IMR-90 (cell line): ENCODE data around the gene RBM42. TPM values are rescaled to one million over a fixed set of nuclear protein-coding genes. Genes with fewer than 3 reads are reported as not detected.

ENCODE experiments used
- ATAC-seq: fragments of 200-7000 bp; cut with Tn5 transposase; 2 replicates; pipeline ENCODE4 v1.9.1; 2020; ENCODE audit warnings: low read depth, mild to moderate bottlenecking, moderate library complexity
- BruUV-seq: library from RNA; stranded (reverse); fragments of 400-500 nt; replicated peaks from 2 replicates; lab custom pipeline; 2021; lab: Mats Ljungman, UMichigan
- CTCF ChIA-PET: fragments of 300-600 bp; formaldehyde crosslinking; extraction: SDS; loops from one replicate; lab custom pipeline; 2021; ENCODE audit warnings: antibody characterized with exemption; lab: Yijun Ruan, JAX
- POLR2A ChIA-PET: fragments of 300-600 bp; sonication (Branson Sonifier 250); formaldehyde crosslinking; loops from one replicate; lab custom pipeline; 2022; ENCODE audit warnings: antibody characterized with exemption; ENCODE audit not compliant: unreplicated experiment; lab: Charles Lee
- DNase-seq: peaks from one replicate; pipeline ENCODE4 v3.0.0; 2013
- H2AFZ ChIP-seq: replicated peaks from 2 replicates; pipeline ENCODE3; 2013; ENCODE audit warnings: low read length, mild to moderate bottlenecking; ENCODE audit not compliant: poor library complexity
- H2AK5ac ChIP-seq: 2 replicates; pipeline ENCODE4 v1.6.1; 2013; ENCODE audit warnings: low read depth, low read length, inconsistent platforms
- H2AK9ac ChIP-seq: replicated peaks from 2 replicates; pipeline ENCODE3; 2013; ENCODE audit warnings: mild to moderate bottlenecking, low read depth, low read length, moderate library complexity; ENCODE audit not compliant: poor library complexity
- H2BK120ac ChIP-seq: 2 replicates; pipeline ENCODE4 v1.6.1; 2013; ENCODE audit warnings: low read depth, low read length, inconsistent platforms
- H2BK15ac ChIP-seq: 3 replicates; pipeline ENCODE4 v1.6.1; 2013; ENCODE audit warnings: low read depth, low read length, inconsistent platforms
- H2BK20ac ChIP-seq: 2 replicates; pipeline ENCODE4 v1.6.1; 2013; ENCODE audit warnings: low read depth, mild to moderate bottlenecking, inconsistent platforms, low read length, moderate library complexity
- H2BK5ac ChIP-seq: 2 replicates; pipeline ENCODE4 v1.6.1; 2013; ENCODE audit warnings: mild to moderate bottlenecking, low read depth, low read length, inconsistent platforms; ENCODE audit not compliant: poor library complexity, severe bottlenecking
- H3K14ac ChIP-seq: replicated peaks from 2 replicates; pipeline ENCODE4 v1.6.1; 2013; ENCODE audit warnings: low read depth, low read length, inconsistent platforms
- H3K18ac ChIP-seq: 2 replicates; pipeline ENCODE4 v1.6.1; 2013; ENCODE audit warnings: low read depth, low read length, control low read depth
- H3K23ac ChIP-seq: 2 replicates; pipeline ENCODE4 v1.6.1; 2013; ENCODE audit warnings: low read depth, low read length, inconsistent platforms
- H3K27ac ChIP-seq: 2 replicates; pipeline ENCODE4 v1.5.1; 2013; ENCODE audit warnings: mild to moderate bottlenecking, control low read depth, low read length; ENCODE audit not compliant: insufficient read depth
- H3K27me3 ChIP-seq: 2 replicates; pipeline ENCODE4 v1.6.1; 2013; ENCODE audit warnings: low read length; ENCODE audit not compliant: control insufficient read depth, insufficient read depth
- H3K36me3 ChIP-seq: 2 replicates; pipeline ENCODE4 v1.6.1; 2013; ENCODE audit warnings: low read length, mixed read lengths; ENCODE audit not compliant: control insufficient read depth, insufficient read depth
- H3K4ac ChIP-seq: 2 replicates; pipeline ENCODE4 v1.6.1; 2013; ENCODE audit warnings: low read depth, low read length, inconsistent platforms
- H3K4me1 ChIP-seq: 2 replicates; pipeline ENCODE4 v1.6.1; 2013; ENCODE audit warnings: low read length, mixed read lengths; ENCODE audit not compliant: control insufficient read depth, insufficient read depth
- H3K4me2 ChIP-seq: 2 replicates; pipeline ENCODE4 v1.6.1; 2013; ENCODE audit warnings: low read depth, mild to moderate bottlenecking, control low read depth, low read length, moderate library complexity
- H3K4me3 ChIP-seq: 2 replicates; pipeline ENCODE4 v1.5.1; 2013; ENCODE audit warnings: low read depth, mild to moderate bottlenecking, control low read depth, low read length, moderate library complexity; ENCODE audit not compliant: insufficient read depth
- H3K56ac ChIP-seq: 2 replicates; pipeline ENCODE4 v1.6.1; 2013; ENCODE audit warnings: low read length, inconsistent platforms; ENCODE audit not compliant: insufficient read depth; ENCODE audit errors: extremely low read depth
- H3K79me1 ChIP-seq, 2 experiments: 2 replicates each; pipeline ENCODE4 v1.6.1; 2013; ENCODE audit warnings: low read length in 2 of 2, inconsistent platforms in 1 of 2, low read depth in 1 of 2
- H3K9ac ChIP-seq: 2 replicates; pipeline ENCODE4 v1.6.1; 2013; ENCODE audit warnings: low read depth, low read length, control low read depth
- H3K9me1 ChIP-seq: 2 replicates; pipeline ENCODE4 v1.6.1; 2013; ENCODE audit warnings: low read length, inconsistent platforms; ENCODE audit not compliant: insufficient read depth
- H3K9me3 ChIP-seq: 2 replicates; pipeline ENCODE4 v1.6.1; 2013; ENCODE audit warnings: low read length; ENCODE audit not compliant: control insufficient read depth, insufficient read depth
- H4K20me1 ChIP-seq: 2 replicates; pipeline ENCODE4 v1.6.1; 2013; ENCODE audit warnings: low read length, inconsistent platforms; ENCODE audit not compliant: insufficient read depth
- H4K5ac ChIP-seq: 2 replicates; pipeline ENCODE4 v1.6.1; 2013; ENCODE audit warnings: mild to moderate bottlenecking, low read depth, low read length, control low read depth
- H4K8ac ChIP-seq, 2 experiments: 2 replicates each; pipeline ENCODE4 v1.6.1; 2013; ENCODE audit warnings: low read depth in 2 of 2, low read length in 2 of 2, control low read depth in 1 of 2, inconsistent platforms in 1 of 2
- H4K91ac ChIP-seq: 2 replicates; pipeline ENCODE4 v1.6.1; 2013; ENCODE audit warnings: low read depth, low read length, inconsistent platforms; ENCODE audit not compliant: insufficient read depth
- BHLHE40 ChIP-seq: fragments of 150-350 bp; IDR thresholded peaks from 2 replicates; pipeline ENCODE4 v1.6.1; 2016; ENCODE audit warnings: mild to moderate bottlenecking, low read depth, low read length
- CHD1 ChIP-seq: IDR thresholded peaks from 2 replicates; pipeline ENCODE4 v1.6.1; 2012; ENCODE audit warnings: low read depth, low read length, improper control_type of control experiment
- MAZ ChIP-seq: IDR thresholded peaks from 2 replicates; pipeline ENCODE4 v1.6.1; 2012; ENCODE audit warnings: low read depth, mild to moderate bottlenecking, low read length, improper control_type of control experiment, moderate library complexity, borderline replicate concordance
- POLR2A ChIP-seq: IDR thresholded peaks from 2 replicates; pipeline ENCODE4 v1.6.1; 2012; ENCODE audit warnings: mild to moderate bottlenecking, low read depth, low read length
- RAD21 ChIP-seq: IDR thresholded peaks from 2 replicates; pipeline ENCODE4 v1.6.1; 2012; ENCODE audit warnings: low read length, improper control_type of control experiment
- WGBS, 2 experiments: methylation state at CpG; one replicate each; pipeline versions ENCODE4 v1.1.5 to v1.1.7; 2013; ENCODE audit warnings: missing lambda C conversion rate in 2 of 2; ENCODE audit not compliant: insufficient read length in 1 of 2; ENCODE audit errors: extremely low coverage in 2 of 2; 5-methylcytosine and 5-hydroxymethylcytosine counted together
- dilution Hi-C: fragments of 300-500 bp; cut with HindIII; formaldehyde crosslinking; loops from one replicate; pipeline ENCODE4 v1.14.3; 2018; ENCODE audit warnings: low sequenced_read_pairs; ENCODE audit not compliant: unreplicated experiment
- in situ Hi-C: fragments of 300-500 bp; cut with MboI; formaldehyde crosslinking; loops from 3 replicates; pipeline ENCODE4 v1.14.3; 2019; ENCODE audit warnings: low sequenced_read_pairs, inconsistent platforms, mixed read lengths
- intact Hi-C: fragments of 100-400 bp; cut with micrococcal nuclease; formaldehyde crosslinking; loops from 2 replicates; pipeline ENCODE4 v1.10.0; 2022
- polyA plus RNA-seq, 3 experiments: library from polyadenylated mRNA; depleted of rRNA; stranded (reverse); fragments of >200 nt; gene quantifications; 2 replicates each; pipeline ENCODE4 v1.2.3, GENCODE V29; 2012; ENCODE audit warnings: low replicate concordance in 1 of 3
- total RNA-seq: library from RNA; depleted of rRNA; stranded (reverse); fragments of >200 nt; gene quantifications from 2 replicates; pipeline ENCODE4 v1.2.3, GENCODE V29; 2012

The RBM42 gene
- total and polyA plus RNA-seq, 2 of the 4 experiments (the other 2 are of a cell fraction): 19.0 to 41.5 TPM

GRCh38 chr19:35648017-35648961 lies 19.5 kb downstream of the RBM42 start, which contains the start of gene COX6B1:
Gene COX6B1 (plus strand): TSS chr19:35648323. CDS start chr19:35651244, 2,921 bp downstream.
- TSS peak; percentile 81 for BruUV-seq
- Histone ChIP-seq H3K56ac (peak within 1 kb of the TSS; percentile 46), H3K9me3 (no peaks in the 10 kb centered on the region), H3K4me3 (peak within 1 kb of the TSS; percentile 59), H2BK5ac (peak within 1 kb of the TSS; percentile 14), H4K20me1 (peaks cover 16% of the 10 kb centered on the region), H2BK120ac (no peak within 1 kb of the TSS), H2AK9ac (peak within 1 kb of the TSS; percentile 91), H3K18ac (no peak within 1 kb of the TSS), H2AFZ (peak within 1 kb of the TSS; percentile 90), H3K79me1 (peaks cover 5 to 35% of the 10 kb centered on the region in 2 experiments), H3K4ac (peak within 1 kb of the TSS; percentile 68), H3K4me2 (peak within 1 kb of the TSS; percentile 99), H2BK15ac (no peak within 1 kb of the TSS), H2AK5ac (peak within 1 kb of the TSS; percentile 44; the same call in 1 of the 2 replicates), H4K91ac (peak within 1 kb of the TSS; percentile 21; the same call in 1 of the 2 replicates), H3K9me1 (peaks cover 10% of the 10 kb centered on the region), H4K8ac (peak within 1 kb of the TSS; percentile 43 to 86; a peak in 3 of 4 replicates), H3K36me3 (peaks cover 8% of the 10 kb centered on the region; the same call in 1 of the 2 replicates), H4K5ac (peak within 1 kb of the TSS; percentile 5), H3K4me1 (peaks cover 5% of the 10 kb centered on the region), H3K27me3 (no peaks in the 10 kb centered on the region), H3K27ac (peak within 1 kb of the TSS; percentile 55), H3K14ac (peak within 1 kb of the TSS; percentile 67), H3K23ac (peak within 1 kb of the TSS; percentile 75), H3K9ac (peak within 1 kb of the TSS; percentile 54), H2BK20ac (no peak within 1 kb of the TSS)
- peak; percentile 73 for ATAC-seq
- TF ChIP-seq BHLHE40 (no peak), MAZ (peak; percentile 82), CHD1 (no peak), POLR2A (peak; percentile 60; the same call in 1 of the 2 replicates), RAD21 (no peak)
- ChIA-PET POLR2A (no interaction called here), CTCF (interaction anchor here (0.5 to 0.6 kb wide), 2 partner anchors 13 to 58 kb away, joined by 5 read pairs; no protein-coding TSS in a partner anchor)
- intact Hi-C loops: no loop called here
- peak; percentile 96 for DNase-seq
- dilution Hi-C loops: no loop called here
- WGBS, 2 experiments: 3% methylated on average over 18 of the region's 46 CpGs; no CpG with 5 or more reads in 1 of the 2 experiments
- in situ Hi-C loops: no loop called here
